H1 (cell line): ENCODE data around the gene SH3D19. TPM values are rescaled to one million over a fixed set of nuclear protein-coding genes. Genes with fewer than 3 reads are reported as not detected.
A peak's percentile ranks its signal among the peaks of the same experiment; 100 is the strongest.

Experiments
- CTCF ChIA-PET: fragments of 300-600 bp; sonication (Branson Sonifier 250); formaldehyde crosslinking; loops from one replicate; lab custom pipeline; 2021; ENCODE audit not compliant: partially characterized antibody; lab: Charles Lee
- POLR2A ChIA-PET: fragments of 300-600 bp; sonication (Branson Sonifier 250); formaldehyde crosslinking; loops from one replicate; lab custom pipeline; 2021; ENCODE audit warnings: inconsistent platforms; ENCODE audit not compliant: partially characterized antibody; lab: Charles Lee
- DNase-seq, 2 experiments: peaks; one replicate each; pipeline versions ENCODE4 v3.0.0 to v3.0.0-alpha.2; 2010 to 2022; ENCODE audit warnings: low spot score in 2 of 2, low read depth in 1 of 2, mixed read lengths in 1 of 2
- FAIRE-seq: peaks from 2 replicates; lab custom pipeline; 2011; peaks lifted over from hg19 to GRCh38; lab: Jason Lieb, UNC
- H2AFZ ChIP-seq: 2 replicates; pipeline ENCODE4 v1.8.1; 2012; ENCODE audit warnings: low read length, inconsistent platforms
- H2AK5ac ChIP-seq: 2 replicates; pipeline ENCODE4 v1.6.1; 2013; ENCODE audit warnings: low read depth, low read length
- H2BK120ac ChIP-seq: replicated peaks from 2 replicates; pipeline ENCODE3; 2013; ENCODE audit warnings: low read depth, low read length, inconsistent platforms
- H2BK12ac ChIP-seq: 2 replicates; pipeline ENCODE4 v1.6.1; 2013; ENCODE audit warnings: low read depth, low read length
- H2BK15ac ChIP-seq: 2 replicates; pipeline ENCODE4 v1.6.1; 2013; ENCODE audit warnings: low read length
- H2BK20ac ChIP-seq: 2 replicates; pipeline ENCODE4 v1.6.1; 2013; ENCODE audit warnings: low read length
- H2BK5ac ChIP-seq: 2 replicates; pipeline ENCODE4 v1.6.1; 2013; ENCODE audit warnings: low read depth, low read length
- H3K14ac ChIP-seq: 2 replicates; pipeline ENCODE4 v1.6.1; 2013; ENCODE audit warnings: inconsistent platforms; ENCODE audit not compliant: insufficient read length
- H3K18ac ChIP-seq: 2 replicates; pipeline ENCODE4 v1.6.1; 2013; ENCODE audit warnings: low read length; ENCODE audit errors: extremely low read depth
- H3K23ac ChIP-seq: 2 replicates; pipeline ENCODE4 v1.6.1; 2013; ENCODE audit warnings: inconsistent platforms; ENCODE audit not compliant: insufficient read length
- H3K23me2 ChIP-seq: 2 replicates; pipeline ENCODE4 v1.6.1; 2013; ENCODE audit warnings: low read depth, low read length
- H3K27ac ChIP-seq: 2 replicates; pipeline ENCODE4 v1.6.1; 2011; ENCODE audit warnings: low read depth, low read length, inconsistent platforms
- H3K27me3 ChIP-seq, 4 experiments: replicated peaks in 1 of 4; 1 replicate in 1 of 4; 2 replicates in 3 of 4; pipeline versions ENCODE4 v1.6.1 to v1.8.1; 2011 to 2013; ENCODE audit warnings: low read length in 3 of 4, mild to moderate bottlenecking in 3 of 4, inconsistent platforms in 2 of 4, mixed read lengths in 2 of 4, moderate library complexity in 1 of 4; ENCODE audit not compliant: control insufficient read depth in 3 of 4, insufficient read depth in 3 of 4; ENCODE audit errors: extremely low read depth in 1 of 4
- H3K36me3 ChIP-seq, 4 experiments: 2 replicates each; pipeline versions ENCODE4 v1.6.1 to v1.8.1; 2011 to 2013; ENCODE audit warnings: mild to moderate bottlenecking in 4 of 4, low read length in 3 of 4, moderate library complexity in 2 of 4, control low read depth in 1 of 4, inconsistent platforms in 1 of 4; ENCODE audit not compliant: insufficient read depth in 4 of 4, control insufficient read depth in 2 of 4
- H3K4ac ChIP-seq: replicated peaks from 2 replicates; pipeline ENCODE3; 2013; ENCODE audit warnings: low read length, low read depth, mixed read lengths, inconsistent platforms; ENCODE audit not compliant: insufficient read length
- H3K4me1 ChIP-seq, 4 experiments: replicated peaks in 1 of 4; 1 replicate in 1 of 4; 2 replicates in 3 of 4; pipeline versions ENCODE4 v1.6.1 to v1.8.1; 2011 to 2013; ENCODE audit warnings: low read length in 3 of 4, inconsistent platforms in 2 of 4, mixed read lengths in 1 of 4; ENCODE audit not compliant: insufficient read depth in 4 of 4, control insufficient read depth in 3 of 4
- H3K4me2 ChIP-seq, 2 experiments: 2 replicates each; pipeline versions ENCODE4 v1.6.1 to v1.8.1; 2011 to 2013; ENCODE audit warnings: low read depth in 2 of 2, low read length in 2 of 2, control low read depth in 1 of 2, inconsistent platforms in 1 of 2, mild to moderate bottlenecking in 1 of 2; ENCODE audit not compliant: insufficient read depth in 1 of 2
- H3K4me3 ChIP-seq, 4 experiments: fragments of 200-600, 300-600 bp in 1 of 4; sonication (generic), shearing (Covaris generic), sonication (Bioruptor Twin) in 1 of 4; 2 replicates each; pipeline versions ENCODE4 v1.5.1 to v1.8.1; 2011 to 2016; ENCODE audit warnings: low read length in 4 of 4, low read depth in 3 of 4, control low read depth in 2 of 4, inconsistent platforms in 2 of 4, mild to moderate bottlenecking in 2 of 4, mixed read lengths in 1 of 4, moderate library complexity in 1 of 4; ENCODE audit not compliant: insufficient read depth in 2 of 4; ENCODE audit errors: extremely low read depth in 1 of 4
- H3K56ac ChIP-seq: replicated peaks from 2 replicates; pipeline ENCODE3; 2013; ENCODE audit warnings: low read depth, mild to moderate bottlenecking, mixed read lengths, low read length, inconsistent platforms; ENCODE audit not compliant: insufficient read length
- H3K79me1 ChIP-seq: 2 replicates; pipeline ENCODE4 v1.6.1; 2013; ENCODE audit warnings: low read depth, low read length, control low read depth
- H3K79me2 ChIP-seq, 2 experiments: 2 replicates each; pipeline versions ENCODE4 v1.6.1 to v1.8.1; 2012 to 2013; ENCODE audit warnings: low read length in 2 of 2, mild to moderate bottlenecking in 2 of 2, inconsistent platforms in 1 of 2; ENCODE audit not compliant: insufficient read depth in 2 of 2, control insufficient read depth in 1 of 2
- H3K9ac ChIP-seq, 4 experiments: replicated peaks in 1 of 4; 1 replicate in 1 of 4; 2 replicates in 3 of 4; pipeline versions ENCODE4 v1.6.1 to v1.8.1; 2011 to 2013; ENCODE audit warnings: low read depth in 3 of 4, low read length in 3 of 4, control low read depth in 2 of 4, mild to moderate bottlenecking in 2 of 4, moderate library complexity in 2 of 4, inconsistent platforms in 1 of 4; ENCODE audit errors: extremely low read depth in 1 of 4
- H3K9me3 ChIP-seq, 2 experiments: 2 replicates each; pipeline versions ENCODE4 v1.6.1 to v1.8.1; 2012 to 2013; ENCODE audit warnings: mild to moderate bottlenecking in 2 of 2, moderate library complexity in 2 of 2, control low read depth in 1 of 2, inconsistent platforms in 1 of 2, low read depth in 1 of 2, low read length in 1 of 2, mixed read lengths in 1 of 2; ENCODE audit not compliant: insufficient read depth in 2 of 2
- H4K20me1 ChIP-seq, 2 experiments: replicated peaks in 1 of 2; 2 replicates each; pipeline versions ENCODE3 to v1.8.1; 2011 to 2013; ENCODE audit warnings: inconsistent platforms in 2 of 2, low read length in 2 of 2, mild to moderate bottlenecking in 1 of 2; ENCODE audit not compliant: insufficient read depth in 2 of 2, control insufficient read depth in 1 of 2
- H4K5ac ChIP-seq: 2 replicates; pipeline ENCODE4 v1.6.1; 2013; ENCODE audit warnings: low read length, low read depth, mixed read lengths, inconsistent platforms; ENCODE audit not compliant: insufficient read length
- H4K8ac ChIP-seq: 2 replicates; pipeline ENCODE4 v1.8.0; 2013; ENCODE audit warnings: mild to moderate bottlenecking, moderate library complexity, low read length, inconsistent platforms; ENCODE audit not compliant: insufficient read depth; ENCODE audit errors: extremely low read depth
- H4K91ac ChIP-seq: replicated peaks from 2 replicates; pipeline ENCODE3; 2013; ENCODE audit warnings: low read length, mixed read lengths, inconsistent platforms; ENCODE audit not compliant: insufficient read length
- CBX8 ChIP-seq: fragments of 300-800, 300-1000 bp; sonication (generic); IDR thresholded peaks from 2 replicates; pipeline ENCODE4 v1.7.1; 2016; ENCODE audit warnings: low read depth, low read length, borderline replicate concordance
- CTBP2 ChIP-seq: IDR thresholded peaks from 2 replicates; pipeline ENCODE4 v1.7.0; 2011; ENCODE audit warnings: borderline replicate concordance, mild to moderate bottlenecking, moderate library complexity, mixed read lengths, low read length; ENCODE audit not compliant: insufficient read depth, insufficient read length
- EZH2 ChIP-seq: fragments of 200-600 bp; sonication (generic); IDR thresholded peaks from 2 replicates; pipeline ENCODE4 v1.7.1; 2012; ENCODE audit warnings: low read depth, mild to moderate bottlenecking, moderate library complexity, low read length, inconsistent platforms; ENCODE audit not compliant: severe bottlenecking
- KDM4A ChIP-seq: IDR thresholded peaks from one replicate; pipeline ENCODE4 v1.7.1; 2012; ENCODE audit warnings: low read depth, mild to moderate bottlenecking, moderate library complexity, low read length, inconsistent platforms; ENCODE audit not compliant: severe bottlenecking
- KDM5A ChIP-seq: fragments of 200-600 bp; IDR thresholded peaks from 2 replicates; pipeline ENCODE4 v1.7.1; 2012; ENCODE audit warnings: mild to moderate bottlenecking, low read length, inconsistent platforms, mixed read lengths
- POLR2AphosphoS5 ChIP-seq: IDR thresholded peaks from 2 replicates; pipeline ENCODE4 v1.6.1; 2011; ENCODE audit warnings: low read depth, low read length
- POU5F1 ChIP-seq: IDR thresholded peaks from 2 replicates; pipeline ENCODE4 v1.6.1; 2011; ENCODE audit warnings: low read depth, mild to moderate bottlenecking, low read length, moderate library complexity
- RFX5 ChIP-seq: IDR thresholded peaks from 2 replicates; pipeline ENCODE4 v1.6.1; 2011; ENCODE audit warnings: low read depth, low read length, improper control_type of control experiment, borderline replicate concordance
- RXRA ChIP-seq: IDR thresholded peaks from 2 replicates; pipeline ENCODE4 v1.6.1; 2011; ENCODE audit warnings: low read depth, mild to moderate bottlenecking, low read length, moderate library complexity; ENCODE audit not compliant: insufficient read depth
- SIRT6 ChIP-seq: IDR thresholded peaks from one replicate; pipeline ENCODE4 v1.7.1; 2012; ENCODE audit warnings: low read length, inconsistent platforms
- SIX5 ChIP-seq: IDR thresholded peaks from 2 replicates; pipeline ENCODE4 v1.6.1; 2011; ENCODE audit warnings: mild to moderate bottlenecking, low read depth, low read length
- WGBS, 2 experiments: shearing (Covaris generic) in 1 of 2; methylation state at CpG; one replicate each; pipeline versions ENCODE4 v1.1.6 to v1.1.7; 2013 to 2015; ENCODE audit warnings: low lambda C conversion rate in 2 of 2, mixed read lengths in 2 of 2, inconsistent platforms in 1 of 2, low coverage in 1 of 2, missing lambda C conversion rate in 1 of 2; ENCODE audit not compliant: insufficient replicate concordance in 2 of 2, insufficient coverage in 1 of 2, insufficient read length in 1 of 2; ENCODE audit errors: extremely low coverage in 1 of 2, missing lambda C conversion rate in 1 of 2; 5-methylcytosine and 5-hydroxymethylcytosine counted together
- polyA plus RNA-seq, 7 experiments: library from polyadenylated mRNA; depleted of rRNA in 3 of 7; stranded (reverse) in 5 of 7; unstranded in 2 of 7; fragments of >200 nt in 5 of 7; fragments of 200-250 nt in 2 of 7; gene quantifications; 1 replicate in 5 of 7; 2 replicates in 1 of 7; 4 replicates in 1 of 7; pipeline versions ENCODE4 v1.2.1 to v1.2.3, GENCODE V29; 2011 to 2013; ENCODE audit warnings: missing spikeins in 2 of 7, mixed read lengths in 2 of 7
- total RNA-seq: library from RNA; stranded (reverse); fragmentation: NEBNext Ultra II Directional; extraction: Animal tissue kit (Norgen Biotek cat#: 25700); gene quantifications from 2 replicates; pipeline ENCODE4 v1.2.1, GENCODE V29; 2021
- TF ChIP-seq, protein P1 (sequence below): IDR thresholded peaks from 2 replicates; pipeline ENCODE4 v1.6.1; 2011; ENCODE audit warnings: low read length, improper control_type of control experiment

SH3D19 gene
- total and polyA plus RNA-seq, 2 of the 8 experiments (the other 6 are each of a cell fraction or from before 2014, with no cell fraction given): 11.7 to 51.3 TPM

GRCh38 chr4:151321586-151321985 lies 3.8 kb downstream of the SH3D19 start:
- Histone ChIP-seq H3K4me2 (peak overlapping the region in 1 of 2 experiments; percentile 67; a peak in 1 of 4 replicates), H2BK20ac (no peak overlapping the region), H3K9me3 (no peaks in the 10 kb centered on the region), H2AFZ (no peak overlapping the region), H3K27me3 (no peaks in the 10 kb centered on the region), H3K18ac (no peak overlapping the region), H4K20me1 (peaks cover 0 to 3% of the 10 kb centered on the region in 2 experiments), H3K79me2 (peaks cover 5 to 72% of the 10 kb centered on the region in 2 experiments; a peak in 3 of 4 replicates), H3K23ac (no peak overlapping the region), H3K56ac (no peak overlapping the region), H3K4me3 (no peak overlapping the region), H3K14ac (no peak overlapping the region), H3K4me1 (peaks cover 2 to 8% (median 6%) of the 10 kb centered on the region in 4 experiments; a peak in 4 of 7 replicates), H2BK12ac (0 out of 2 replicates have a peak overlapping the region, but pooled peaks have one; percentile 41), H2BK5ac (no peak overlapping the region), H4K5ac (no peak overlapping the region), H3K9ac (no peak overlapping the region), H3K36me3 (no peaks in the 10 kb centered on the region; a peak in 1 of 8 replicates), H3K27ac (no peak overlapping the region), H3K79me1 (peaks cover 4% of the 10 kb centered on the region; the same call in 1 of the 2 replicates), H4K91ac (no peak overlapping the region), H3K23me2 (peaks cover 4% of the 10 kb centered on the region; the same call in 1 of the 2 replicates), H2BK120ac (peak overlapping the region; percentile 75), H3K4ac (no peak overlapping the region), H2BK15ac (peak overlapping the region; percentile 40; the same call in 1 of the 2 replicates), H2AK5ac (no peak overlapping the region), H4K8ac (no peak overlapping the region)
- WGBS, 2 experiments: 95% methylated on average over 1 of the region's 1 CpG; no CpG with 5 or more reads in 1 of the 2 experiments
- POLR2A ChIA-PET: interaction anchor here (1.0 to 4.4 kb wide), 4 partner anchors 8 to 79 kb away, joined by 3 to 30 read pairs (median 4); no protein-coding TSS in a partner anchor
- DNase-seq: no peak
- CTCF ChIA-PET: interaction anchor here (2.2 kb wide), 1 partner anchor 45 kb away, joined by 7 read pairs; the partner anchor contains the start of gene PRSS48
- FAIRE-seq: no peak
- TF ChIP-seq RFX5 (no peak), SIX5 (no peak), POLR2AphosphoS5 (no peak), RXRA (no peak), CTBP2 (no peak), EZH2 (no peak), POU5F1 (no peak), CBX8 (no peak), KDM5A (no peak), SIRT6 (no peak), KDM4A (no peak)
- TF ChIP-seq, protein P1, sequence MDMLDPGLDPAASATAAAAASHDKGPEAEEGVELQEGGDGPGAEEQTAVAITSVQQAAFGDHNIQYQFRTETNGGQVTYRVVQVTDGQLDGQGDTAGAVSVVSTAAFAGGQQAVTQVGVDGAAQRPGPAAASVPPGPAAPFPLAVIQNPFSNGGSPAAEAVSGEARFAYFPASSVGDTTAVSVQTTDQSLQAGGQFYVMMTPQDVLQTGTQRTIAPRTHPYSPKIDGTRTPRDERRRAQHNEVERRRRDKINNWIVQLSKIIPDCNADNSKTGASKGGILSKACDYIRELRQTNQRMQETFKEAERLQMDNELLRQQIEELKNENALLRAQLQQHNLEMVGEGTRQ: no peak
